SK-N-SH (cell line): ENCODE data around the gene USP47. TPM values are rescaled to one million over a fixed set of nuclear protein-coding genes. Genes with fewer than 3 reads are reported as not detected.

ENCODE experiments used
- CTCF ChIA-PET: fragments of 300-600, 350-600 bp; formaldehyde crosslinking; extraction: SDS; loops from one replicate; lab custom pipeline; 2021; lab: Yijun Ruan, JAX
- POLR2A ChIA-PET: fragments of 350-600 bp; sonication (Branson Sonifier 250); formaldehyde crosslinking; extraction: SDS; loops from one replicate; lab custom pipeline; 2020; ENCODE audit warnings: antibody characterized with exemption, inconsistent platforms; lab: Yijun Ruan, JAX
- DNase-seq: peaks from one replicate; pipeline ENCODE4 v3.0.0; 2012
- H2AFZ ChIP-seq: fragments of 200-600 bp; sonication (generic); 2 replicates; pipeline ENCODE4 v1.8.1; 2016; ENCODE audit warnings: antibody characterized with exemption, mild to moderate bottlenecking, low read depth
- H3F3A ChIP-seq: fragments of 200-600 bp; sonication (generic); replicated peaks from 2 replicates; pipeline ENCODE3; 2016; ENCODE audit warnings: antibody characterized with exemption, mild to moderate bottlenecking; ENCODE audit not compliant: insufficient read depth
- H3K27ac ChIP-seq, 2 experiments: fragments of 200-500 bp in 1 of 2; fragments of 200-600 bp in 1 of 2; sonication (Bioruptor generic) in 1 of 2; sonication (generic), shearing (Covaris generic) in 1 of 2; 2 replicates each; pipeline versions ENCODE4 v1.5.1 to v1.6.1; 2014 to 2016; ENCODE audit warnings: low read depth in 2 of 2, inconsistent platforms in 1 of 2, low read length in 1 of 2, mild to moderate bottlenecking in 1 of 2, mixed read lengths in 1 of 2
- H3K27me3 ChIP-seq: fragments of 200-600 bp; sonication (generic), shearing (Covaris generic); 2 replicates; pipeline ENCODE4 v1.6.1; 2016; ENCODE audit warnings: mixed run types; ENCODE audit not compliant: insufficient read depth
- H3K36me3 ChIP-seq, 2 experiments: fragments of 200-500 bp in 1 of 2; fragments of 200-600 bp in 1 of 2; sonication (Bioruptor generic) in 1 of 2; sonication (generic) in 1 of 2; replicated peaks in 1 of 2; 2 replicates each; pipeline versions ENCODE3 to v1.5.1; 2014 to 2016; ENCODE audit warnings: low read length in 1 of 2, mild to moderate bottlenecking in 1 of 2; ENCODE audit not compliant: insufficient read depth in 2 of 2, control insufficient read depth in 1 of 2
- H3K4me1 ChIP-seq, 2 experiments: fragments of 200-500 bp in 1 of 2; fragments of 200-600 bp in 1 of 2; sonication (Bioruptor generic) in 1 of 2; sonication (generic), shearing (Covaris generic) in 1 of 2; 2 replicates each; pipeline versions ENCODE4 v1.5.1 to v1.6.1; 2014 to 2016; ENCODE audit warnings: low read depth in 1 of 2, low read length in 1 of 2, mixed run types in 1 of 2; ENCODE audit not compliant: insufficient read depth in 2 of 2, control insufficient read depth in 1 of 2
- H3K4me2 ChIP-seq: fragments of 200-600 bp; sonication (generic), shearing (Covaris generic); 2 replicates; pipeline ENCODE4 v1.6.1; 2017; ENCODE audit warnings: mixed run types
- H3K4me3 ChIP-seq, 2 experiments: fragments of 200-500 bp in 1 of 2; fragments of 200-600 bp in 1 of 2; sonication (Bioruptor generic) in 1 of 2; sonication (generic), shearing (Covaris generic) in 1 of 2; 2 replicates each; pipeline versions ENCODE4 v1.5.1 to v1.8.1; 2014 to 2016; ENCODE audit warnings: low read depth in 2 of 2, inconsistent platforms in 1 of 2, low read length in 1 of 2, mild to moderate bottlenecking in 1 of 2, mixed read lengths in 1 of 2, moderate library complexity in 1 of 2
- H3K79me2 ChIP-seq: fragments of 200-600 bp; sonication (generic); 2 replicates; pipeline ENCODE4 v1.8.1; 2017; ENCODE audit warnings: mild to moderate bottlenecking; ENCODE audit not compliant: insufficient read depth
- H3K9ac ChIP-seq: fragments of 200-600 bp; sonication (generic); 2 replicates; pipeline ENCODE4 v1.6.1; 2017; ENCODE audit warnings: mixed run types
- H3K9me2 ChIP-seq: fragments of 200-600 bp; sonication (generic); 2 replicates; pipeline ENCODE4 v1.6.1; 2017; ENCODE audit warnings: mixed run types
- H3K9me3 ChIP-seq: fragments of 200-600 bp; sonication (generic); 2 replicates; pipeline ENCODE4 v1.6.1; 2017; ENCODE audit warnings: mixed run types, mild to moderate bottlenecking, moderate library complexity
- H4K20me1 ChIP-seq: fragments of 200-600 bp; sonication (generic); 2 replicates; pipeline ENCODE4 v1.6.1; 2017; ENCODE audit warnings: mild to moderate bottlenecking, mixed run types; ENCODE audit not compliant: insufficient read depth
- ELF1 ChIP-seq: IDR thresholded peaks from 2 replicates; pipeline ENCODE4 v1.4.0; 2012
- EP300 ChIP-seq, 2 experiments: IDR thresholded peaks; 2 replicates each; pipeline versions ENCODE4 v1.4.0 to v1.6.1; 2012; ENCODE audit warnings: borderline replicate concordance in 1 of 2, low read depth in 1 of 2, low read length in 1 of 2
- EZH2phosphoT487 ChIP-seq: fragments of 200-600 bp; sonication (generic); IDR thresholded peaks from 2 replicates; pipeline ENCODE4 v1.6.1; 2017; ENCODE audit warnings: low read depth, mixed run types, mild to moderate bottlenecking, antibody characterized with exemption, moderate library complexity, borderline replicate concordance
- FOSL2 ChIP-seq: IDR thresholded peaks from 2 replicates; pipeline ENCODE4 v1.4.0; 2012; ENCODE audit warnings: low read depth, mild to moderate bottlenecking, moderate library complexity, borderline replicate concordance
- FOXJ3 ChIP-seq: sonication (generic); formaldehyde crosslinking; IDR thresholded peaks from 2 replicates; pipeline ENCODE4 v1.5.1; 2020; ENCODE audit warnings: mild to moderate bottlenecking, missing genetic modification reagents
- FOXM1 ChIP-seq: IDR thresholded peaks from 2 replicates; pipeline ENCODE4 v1.4.0; 2012; ENCODE audit warnings: low read depth, mild to moderate bottlenecking
- JUND ChIP-seq: IDR thresholded peaks from 2 replicates; pipeline ENCODE4 v1.4.0; 2012
- MEF2A ChIP-seq: IDR thresholded peaks from 2 replicates; pipeline ENCODE4 v1.4.0; 2012; ENCODE audit warnings: low read depth, borderline replicate concordance
- MXI1 ChIP-seq: IDR thresholded peaks from 2 replicates; pipeline ENCODE4 v1.6.1; 2012; ENCODE audit warnings: mild to moderate bottlenecking, low read depth, low read length, improper control_type of control experiment
- PBX3 ChIP-seq: IDR thresholded peaks from 2 replicates; pipeline ENCODE4; 2012
- RAD21 ChIP-seq: IDR thresholded peaks from 2 replicates; pipeline ENCODE4 v1.6.1; 2012; ENCODE audit warnings: mild to moderate bottlenecking, low read length
- RXRA ChIP-seq: IDR thresholded peaks from 2 replicates; pipeline ENCODE4 v1.4.0; 2012; ENCODE audit warnings: low read depth, mild to moderate bottlenecking, borderline replicate concordance
- SMC3 ChIP-seq: IDR thresholded peaks from 2 replicates; pipeline ENCODE4 v1.6.1; 2012; ENCODE audit warnings: low read depth, low read length, improper control_type of control experiment
- TAF1 ChIP-seq: IDR thresholded peaks from 2 replicates; pipeline ENCODE4 v1.6.1; 2012; ENCODE audit warnings: low read depth, mild to moderate bottlenecking, low read length, moderate library complexity, borderline replicate concordance
- TCF12 ChIP-seq: IDR thresholded peaks from 2 replicates; pipeline ENCODE4 v1.4.0; 2012
- TEAD4 ChIP-seq: IDR thresholded peaks from 2 replicates; pipeline ENCODE4 v1.4.0; 2012; ENCODE audit warnings: mild to moderate bottlenecking, borderline replicate concordance; ENCODE audit not compliant: insufficient read depth
- WGBS: methylation state at CpG from one replicate; pipeline ENCODE4 v1.1.6; 2017; ENCODE audit warnings: low lambda C conversion rate; 5-methylcytosine and 5-hydroxymethylcytosine counted together
- polyA plus RNA-seq, 3 experiments: library from polyadenylated mRNA; depleted of rRNA; stranded (reverse); fragments of >200 nt; gene quantifications; 2 replicates each; pipeline ENCODE4 v1.2.3, GENCODE V29; 2012
- TF ChIP-seq, protein P1 (sequence below): IDR thresholded peaks from 2 replicates; pipeline ENCODE4 v1.4.0; 2012; ENCODE audit warnings: low read depth, borderline replicate concordance
- TF ChIP-seq, protein P2 (sequence below): IDR thresholded peaks from 2 replicates; pipeline ENCODE4 v1.4.0; 2012; ENCODE audit warnings: low read depth
- TF ChIP-seq, protein P3 (sequence below): IDR thresholded peaks from 2 replicates; pipeline ENCODE4 v1.4.0; 2012; ENCODE audit warnings: low read depth, borderline replicate concordance
- TF ChIP-seq, protein P4 (sequence below): fragments of 150-350 bp; IDR thresholded peaks from 2 replicates; pipeline ENCODE4 v1.6.1; 2016; ENCODE audit warnings: mild to moderate bottlenecking, low read depth, low read length
- TF ChIP-seq, protein P5 (sequence below): IDR thresholded peaks from 2 replicates; pipeline ENCODE4 v1.6.1; 2012; ENCODE audit warnings: mild to moderate bottlenecking, low read depth, low read length, moderate library complexity

The USP47 gene
- polyA plus RNA-seq, 1 of the 3 experiments (the other 2 are of a cell fraction) = 10.3 TPM

DNA sequence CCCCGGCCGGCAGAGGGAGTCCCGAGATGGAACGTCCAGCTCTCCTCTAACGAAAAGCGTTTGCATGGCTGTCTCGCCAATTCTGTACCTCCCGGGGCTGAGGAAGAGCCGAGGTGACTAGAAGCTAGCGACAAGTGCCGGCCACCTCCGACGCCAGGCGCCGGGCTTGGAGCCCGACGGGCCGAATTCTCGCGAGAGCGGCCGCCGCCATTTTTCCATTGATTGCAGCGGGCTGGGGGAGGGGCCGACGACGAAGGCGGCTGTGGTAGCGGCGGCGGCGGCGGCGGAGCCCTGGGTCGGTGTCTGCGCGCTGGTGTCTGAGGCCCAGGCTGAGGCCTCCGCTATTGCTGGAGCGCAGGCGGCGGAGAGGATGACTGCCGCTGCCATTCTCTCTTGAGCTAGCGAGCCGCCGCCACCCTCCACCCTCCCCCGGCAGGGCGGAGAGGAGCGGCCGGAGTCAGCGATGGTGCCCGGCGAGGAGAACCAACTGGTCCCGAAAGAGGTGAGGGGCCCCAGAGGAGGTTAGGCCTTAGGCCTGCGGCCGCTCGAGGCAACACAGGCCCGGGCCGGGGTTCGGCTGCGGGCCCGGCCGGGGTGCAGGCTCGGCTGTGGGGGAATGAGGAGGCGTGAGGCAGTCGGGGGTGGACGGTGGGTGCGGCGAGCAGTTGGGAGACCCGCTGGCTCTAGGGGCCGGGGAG, at the start of gene USP47 (continued):
- 0 out of 2 replicates have a peak, but pooled peaks have one; percentile 6 for TF ChIP-seq SMC3
- TF ChIP-seq, protein P1, sequence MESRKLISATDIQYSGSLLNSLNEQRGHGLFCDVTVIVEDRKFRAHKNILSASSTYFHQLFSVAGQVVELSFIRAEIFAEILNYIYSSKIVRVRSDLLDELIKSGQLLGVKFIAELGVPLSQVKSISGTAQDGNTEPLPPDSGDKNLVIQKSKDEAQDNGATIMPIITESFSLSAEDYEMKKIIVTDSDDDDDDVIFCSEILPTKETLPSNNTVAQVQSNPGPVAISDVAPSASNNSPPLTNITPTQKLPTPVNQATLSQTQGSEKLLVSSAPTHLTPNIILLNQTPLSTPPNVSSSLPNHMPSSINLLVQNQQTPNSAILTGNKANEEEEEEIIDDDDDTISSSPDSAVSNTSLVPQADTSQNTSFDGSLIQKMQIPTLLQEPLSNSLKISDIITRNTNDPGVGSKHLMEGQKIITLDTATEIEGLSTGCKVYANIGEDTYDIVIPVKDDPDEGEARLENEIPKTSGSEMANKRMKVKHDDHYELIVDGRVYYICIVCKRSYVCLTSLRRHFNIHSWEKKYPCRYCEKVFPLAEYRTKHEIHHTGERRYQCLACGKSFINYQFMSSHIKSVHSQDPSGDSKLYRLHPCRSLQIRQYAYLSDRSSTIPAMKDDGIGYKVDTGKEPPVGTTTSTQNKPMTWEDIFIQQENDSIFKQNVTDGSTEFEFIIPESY = peak; percentile 97
- TF ChIP-seq MEF2A = no peak
- no peak for TF ChIP-seq TEAD4
- TF ChIP-seq EP300 (IDR thresholded peaks at IDR 0.05; ENCODE audit: borderline replicate concordance in 1 of 2, low read depth in 1 of 2, low read length in 1 of 2) = peak in 1 of 2 experiments; percentile 37; a peak in 1 of 4 replicates
- peak; percentile 12; the same call in 1 of the 2 replicates for TF ChIP-seq FOSL2
- TF ChIP-seq, protein P2, sequence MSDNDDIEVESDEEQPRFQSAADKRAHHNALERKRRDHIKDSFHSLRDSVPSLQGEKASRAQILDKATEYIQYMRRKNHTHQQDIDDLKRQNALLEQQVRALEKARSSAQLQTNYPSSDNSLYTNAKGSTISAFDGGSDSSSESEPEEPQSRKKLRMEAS = 0 out of 2 replicates have a peak, but pooled peaks have one; percentile 28
- TF ChIP-seq, protein P3, sequence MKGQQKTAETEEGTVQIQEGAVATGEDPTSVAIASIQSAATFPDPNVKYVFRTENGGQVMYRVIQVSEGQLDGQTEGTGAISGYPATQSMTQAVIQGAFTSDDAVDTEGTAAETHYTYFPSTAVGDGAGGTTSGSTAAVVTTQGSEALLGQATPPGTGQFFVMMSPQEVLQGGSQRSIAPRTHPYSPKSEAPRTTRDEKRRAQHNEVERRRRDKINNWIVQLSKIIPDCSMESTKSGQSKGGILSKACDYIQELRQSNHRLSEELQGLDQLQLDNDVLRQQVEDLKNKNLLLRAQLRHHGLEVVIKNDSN = 0 out of 2 replicates have a peak, but pooled peaks have one; percentile 7

GRCh38 chr11:11793073-11793472, 48.7 kb upstream of the USP47 start:
- Histone ChIP-seq H3F3A (peaks cover 5% of the 10 kb centered on the region), H2AFZ (no peak overlapping the region), H4K20me1 (no peaks in the 10 kb centered on the region), H3K9ac (no peak overlapping the region), H3K79me2 (no peaks in the 10 kb centered on the region), H3K4me2 (no peak overlapping the region), H3K9me2 (no peaks in the 10 kb centered on the region), H3K9me3 (no peaks in the 10 kb centered on the region), H3K36me3 (no peaks in the 10 kb centered on the region), H3K4me1 (no peaks in the 10 kb centered on the region), H3K27me3 (no peaks in the 10 kb centered on the region; the same call in 1 of the 2 replicates), H3K27ac (no peak overlapping the region), H3K4me3 (no peak overlapping the region)
- DNase-seq = no peak
- CTCF ChIA-PET = interaction anchor here (1.0 to 3.9 kb wide), 4 partner anchors 251 to 859 kb away, joined by 3 to 20 read pairs (median 9); no protein-coding TSS in a partner anchor
- WGBS = 59% methylated on average over 2 of the region's 2 CpGs
- POLR2A ChIA-PET = no interaction called here
- TF ChIP-seq FOXJ3 = no peak
- TF ChIP-seq MEF2A = no peak
- TF ChIP-seq, protein P4, sequence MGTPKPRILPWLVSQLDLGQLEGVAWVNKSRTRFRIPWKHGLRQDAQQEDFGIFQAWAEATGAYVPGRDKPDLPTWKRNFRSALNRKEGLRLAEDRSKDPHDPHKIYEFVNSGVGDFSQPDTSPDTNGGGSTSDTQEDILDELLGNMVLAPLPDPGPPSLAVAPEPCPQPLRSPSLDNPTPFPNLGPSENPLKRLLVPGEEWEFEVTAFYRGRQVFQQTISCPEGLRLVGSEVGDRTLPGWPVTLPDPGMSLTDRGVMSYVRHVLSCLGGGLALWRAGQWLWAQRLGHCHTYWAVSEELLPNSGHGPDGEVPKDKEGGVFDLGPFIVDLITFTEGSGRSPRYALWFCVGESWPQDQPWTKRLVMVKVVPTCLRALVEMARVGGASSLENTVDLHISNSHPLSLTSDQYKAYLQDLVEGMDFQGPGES = no peak
- TF ChIP-seq, protein P5, sequence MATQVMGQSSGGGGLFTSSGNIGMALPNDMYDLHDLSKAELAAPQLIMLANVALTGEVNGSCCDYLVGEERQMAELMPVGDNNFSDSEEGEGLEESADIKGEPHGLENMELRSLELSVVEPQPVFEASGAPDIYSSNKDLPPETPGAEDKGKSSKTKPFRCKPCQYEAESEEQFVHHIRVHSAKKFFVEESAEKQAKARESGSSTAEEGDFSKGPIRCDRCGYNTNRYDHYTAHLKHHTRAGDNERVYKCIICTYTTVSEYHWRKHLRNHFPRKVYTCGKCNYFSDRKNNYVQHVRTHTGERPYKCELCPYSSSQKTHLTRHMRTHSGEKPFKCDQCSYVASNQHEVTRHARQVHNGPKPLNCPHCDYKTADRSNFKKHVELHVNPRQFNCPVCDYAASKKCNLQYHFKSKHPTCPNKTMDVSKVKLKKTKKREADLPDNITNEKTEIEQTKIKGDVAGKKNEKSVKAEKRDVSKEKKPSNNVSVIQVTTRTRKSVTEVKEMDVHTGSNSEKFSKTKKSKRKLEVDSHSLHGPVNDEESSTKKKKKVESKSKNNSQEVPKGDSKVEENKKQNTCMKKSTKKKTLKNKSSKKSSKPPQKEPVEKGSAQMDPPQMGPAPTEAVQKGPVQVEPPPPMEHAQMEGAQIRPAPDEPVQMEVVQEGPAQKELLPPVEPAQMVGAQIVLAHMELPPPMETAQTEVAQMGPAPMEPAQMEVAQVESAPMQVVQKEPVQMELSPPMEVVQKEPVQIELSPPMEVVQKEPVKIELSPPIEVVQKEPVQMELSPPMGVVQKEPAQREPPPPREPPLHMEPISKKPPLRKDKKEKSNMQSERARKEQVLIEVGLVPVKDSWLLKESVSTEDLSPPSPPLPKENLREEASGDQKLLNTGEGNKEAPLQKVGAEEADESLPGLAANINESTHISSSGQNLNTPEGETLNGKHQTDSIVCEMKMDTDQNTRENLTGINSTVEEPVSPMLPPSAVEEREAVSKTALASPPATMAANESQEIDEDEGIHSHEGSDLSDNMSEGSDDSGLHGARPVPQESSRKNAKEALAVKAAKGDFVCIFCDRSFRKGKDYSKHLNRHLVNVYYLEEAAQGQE = no peak
- TF ChIP-seq PBX3 = no peak
- no peak for TF ChIP-seq TCF12
- no peak for TF ChIP-seq RXRA
- TF ChIP-seq, protein P2 = no peak
- no peak for TF ChIP-seq FOXM1
- no peak for TF ChIP-seq TAF1
- TF ChIP-seq EZH2phosphoT487 = no peak
- TF ChIP-seq MXI1 = no peak
- TF ChIP-seq RAD21 = no peak
- no peak for TF ChIP-seq FOSL2
- TF ChIP-seq JUND = no peak
- no peak for TF ChIP-seq ELF1
